NCI-H446 (cell line): Measurements from ENCODE around the gene ITIH1.
"Not testable (repeated sequence)": the region's sequence is repeated elsewhere in the genome, so short reads cannot be mapped to it uniquely, and the experiment has no call there.

Source experiments
- DNase-seq, 2 experiments: peaks; one replicate each; lab custom pipeline; 2025; lab: John Stamatoyannopoulos, UW

ITIH1 gene

GRCh38 chr3:52774901-52775864 is 2.2 kb upstream of the ITIH1 start:
- no peak for DNase-seq

GRCh38 chr3:52775877-52776276 is 1.5 kb upstream of the ITIH1 start:
- DNase-seq, result no peak

DNA sequence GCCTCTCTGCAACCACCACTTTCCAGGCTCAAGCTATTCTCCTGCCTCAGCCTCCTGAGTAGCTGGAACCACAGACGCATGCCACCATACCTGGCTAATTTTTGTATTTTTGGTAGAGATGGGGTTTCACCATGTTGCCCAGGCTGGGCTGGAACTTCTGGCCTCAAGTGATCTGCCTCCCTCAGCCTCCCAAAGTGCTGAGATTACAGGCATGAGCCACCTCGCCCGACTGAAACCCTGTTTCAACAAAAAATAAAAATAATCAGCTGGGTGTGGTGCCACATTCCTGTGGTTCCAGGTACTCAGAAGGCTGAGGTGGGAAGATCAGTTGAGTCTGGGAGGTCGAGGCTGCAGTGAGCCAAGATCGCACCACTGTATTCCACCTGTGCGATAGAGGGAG is 913 bp upstream of the ITIH1 start:
- DNase-seq, result not testable (repeated sequence)

DNA sequence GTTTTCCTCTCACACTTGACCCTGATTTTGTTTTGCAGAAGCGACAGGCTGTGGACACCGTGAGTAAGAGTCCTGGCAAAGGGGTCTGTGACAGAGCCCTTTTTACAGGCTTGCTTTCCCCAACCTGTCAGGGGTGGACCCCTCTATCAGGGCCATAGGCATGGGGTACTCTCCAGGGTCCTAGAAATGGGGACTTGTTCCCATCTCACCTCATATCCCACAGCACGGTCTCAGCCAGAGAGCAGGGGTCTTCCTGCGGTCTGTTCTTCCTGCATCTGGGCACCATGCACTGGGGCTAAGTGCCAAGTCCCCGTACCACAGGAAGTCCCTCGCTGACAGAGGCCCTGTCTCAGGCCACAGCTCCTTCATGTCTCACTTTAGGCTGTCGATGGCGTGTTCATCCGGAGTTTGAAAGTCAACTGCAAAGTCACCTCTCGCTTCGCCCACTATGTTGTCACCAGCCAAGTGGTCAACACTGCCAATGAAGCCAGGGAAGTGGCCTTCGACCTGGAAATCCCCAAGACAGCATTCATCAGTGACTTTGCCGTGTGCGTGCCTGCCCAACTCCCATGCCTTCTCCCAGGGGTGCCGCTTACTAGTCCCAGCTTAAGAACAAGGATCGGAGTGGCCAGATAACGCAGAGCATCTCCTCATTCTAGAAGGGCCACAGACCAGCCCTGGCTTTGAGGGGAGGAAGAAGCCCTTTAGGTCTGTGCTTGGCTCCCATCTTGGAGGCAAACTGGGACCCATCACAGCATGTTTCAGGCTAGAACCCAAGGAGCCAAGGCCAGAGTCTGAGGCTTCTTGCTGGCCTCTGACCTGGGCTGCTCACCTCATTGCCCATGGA is 783 bp downstream of the ITIH1 start:
- DNase-seq, result no peak

DNA sequence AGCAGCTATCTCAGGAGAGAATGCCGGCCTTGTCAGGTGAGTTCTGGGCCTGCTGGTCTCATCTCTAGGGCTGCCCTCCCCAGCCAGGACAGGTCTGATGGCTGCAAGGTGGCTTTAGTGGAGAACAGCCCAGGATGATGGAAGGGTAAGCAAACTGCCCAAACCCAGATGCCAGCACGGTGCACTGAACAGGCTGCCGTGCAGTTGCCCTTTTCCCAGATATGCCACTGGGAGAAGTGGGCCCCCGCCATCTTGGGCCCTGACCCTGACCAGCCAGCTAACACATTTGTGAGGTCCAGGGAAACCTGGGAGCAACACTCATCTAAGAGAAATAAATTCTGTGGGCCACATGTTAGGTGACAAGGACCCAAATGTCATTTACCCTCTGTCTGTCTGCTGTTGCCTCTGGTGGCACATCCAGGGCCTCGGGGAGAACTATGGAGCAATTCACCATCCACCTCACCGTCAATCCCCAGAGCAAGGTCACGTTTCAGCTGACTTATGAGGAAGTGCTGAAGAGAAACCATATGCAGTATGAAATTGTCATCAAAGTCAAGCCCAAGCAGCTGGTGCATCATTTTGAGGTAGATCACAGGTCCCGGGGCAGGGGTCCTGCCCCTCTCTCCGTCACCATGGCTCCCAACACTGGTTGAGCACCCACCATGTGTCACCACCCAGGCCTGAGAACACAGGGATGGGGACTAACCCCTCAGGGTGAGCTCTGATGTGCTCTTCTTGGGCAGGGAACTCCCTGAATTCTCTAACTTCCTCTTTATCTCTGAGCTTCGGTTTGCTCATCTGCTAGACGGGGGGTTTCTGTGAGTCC is 1.8 kb downstream of the ITIH1 start:
- DNase-seq, result no peak

GRCh38 chr3:52779837-52780585 is 2.6 kb downstream of the ITIH1 start:
- DNase-seq, result no peak

GRCh38 chr3:52781741-52782140 is 4.3 kb downstream of the ITIH1 start:
- DNase-seq, result no peak

DNA sequence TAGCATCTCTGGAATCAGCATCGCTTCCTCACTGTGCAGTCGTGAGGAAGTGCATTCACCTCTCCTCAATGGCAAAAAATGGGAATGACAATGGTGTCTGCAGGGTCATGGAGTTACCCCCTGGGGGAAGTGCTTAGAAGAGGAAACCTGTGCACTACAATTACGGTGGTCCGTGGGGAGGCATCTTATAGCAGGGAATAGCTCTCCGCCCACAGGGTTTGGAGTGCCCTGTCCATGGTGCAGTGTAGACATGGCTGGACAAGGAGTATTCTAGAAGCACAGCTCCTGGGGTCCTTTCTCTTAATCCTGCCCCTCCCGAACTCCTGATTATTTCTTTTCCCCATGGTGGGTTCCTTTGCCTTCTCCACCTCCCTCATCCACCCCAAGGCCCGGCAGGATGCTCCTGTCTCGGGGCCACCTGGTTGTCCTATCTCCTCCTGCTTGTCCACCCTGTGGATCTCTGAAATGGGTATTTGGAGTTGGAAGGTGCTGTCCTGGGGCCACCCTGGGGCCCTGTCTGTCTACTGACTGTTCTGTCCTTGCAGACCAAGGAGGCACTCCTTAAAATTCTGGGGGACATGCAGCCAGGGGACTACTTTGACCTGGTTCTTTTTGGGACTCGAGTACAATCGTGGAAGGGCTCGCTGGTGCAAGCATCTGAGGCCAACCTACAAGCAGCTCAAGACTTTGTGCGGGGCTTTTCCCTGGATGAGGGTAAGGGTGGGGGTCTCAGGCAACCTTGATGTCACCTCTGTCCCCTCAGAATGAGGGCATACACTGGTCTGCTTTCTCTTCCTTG is 5.2 kb downstream of the ITIH1 start:
- no peak for DNase-seq

GRCh38 chr3:52783211-52783555 is 5.8 kb downstream of the ITIH1 start:
- no peak for DNase-seq

GRCh38 chr3:52784021-52784621 is 6.7 kb downstream of the ITIH1 start:
- DNase-seq, result no peak

DNA sequence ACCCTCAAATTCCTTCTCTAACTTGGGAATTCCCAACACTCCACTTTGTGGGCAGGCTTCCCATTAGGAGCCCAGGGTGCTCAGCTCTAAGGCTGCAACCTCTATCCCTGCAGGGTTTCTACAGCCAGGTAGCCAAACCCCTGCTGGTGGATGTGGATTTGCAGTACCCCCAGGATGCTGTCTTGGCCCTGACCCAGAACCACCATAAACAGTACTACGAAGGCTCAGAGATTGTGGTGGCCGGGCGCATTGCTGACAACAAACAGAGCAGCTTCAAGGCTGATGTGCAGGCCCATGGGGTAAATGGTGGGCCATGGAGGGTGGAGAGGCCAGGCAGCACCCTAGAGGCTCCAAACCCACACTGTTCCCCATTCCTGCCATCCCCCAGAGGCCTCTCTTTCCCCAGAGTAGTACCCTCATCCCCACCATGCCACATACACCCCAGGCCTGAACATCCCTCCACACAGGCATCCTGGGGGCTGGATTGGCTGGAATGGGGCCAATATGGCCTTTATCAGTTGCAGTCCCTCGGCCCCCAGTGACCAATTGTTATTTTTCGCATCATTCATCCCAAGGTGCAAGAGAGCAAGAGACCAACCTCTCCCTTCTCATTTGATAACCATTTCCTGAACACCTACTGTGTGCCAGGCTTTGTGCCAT is 7.7 kb downstream of the ITIH1 start:
- no peak for DNase-seq

DNA sequence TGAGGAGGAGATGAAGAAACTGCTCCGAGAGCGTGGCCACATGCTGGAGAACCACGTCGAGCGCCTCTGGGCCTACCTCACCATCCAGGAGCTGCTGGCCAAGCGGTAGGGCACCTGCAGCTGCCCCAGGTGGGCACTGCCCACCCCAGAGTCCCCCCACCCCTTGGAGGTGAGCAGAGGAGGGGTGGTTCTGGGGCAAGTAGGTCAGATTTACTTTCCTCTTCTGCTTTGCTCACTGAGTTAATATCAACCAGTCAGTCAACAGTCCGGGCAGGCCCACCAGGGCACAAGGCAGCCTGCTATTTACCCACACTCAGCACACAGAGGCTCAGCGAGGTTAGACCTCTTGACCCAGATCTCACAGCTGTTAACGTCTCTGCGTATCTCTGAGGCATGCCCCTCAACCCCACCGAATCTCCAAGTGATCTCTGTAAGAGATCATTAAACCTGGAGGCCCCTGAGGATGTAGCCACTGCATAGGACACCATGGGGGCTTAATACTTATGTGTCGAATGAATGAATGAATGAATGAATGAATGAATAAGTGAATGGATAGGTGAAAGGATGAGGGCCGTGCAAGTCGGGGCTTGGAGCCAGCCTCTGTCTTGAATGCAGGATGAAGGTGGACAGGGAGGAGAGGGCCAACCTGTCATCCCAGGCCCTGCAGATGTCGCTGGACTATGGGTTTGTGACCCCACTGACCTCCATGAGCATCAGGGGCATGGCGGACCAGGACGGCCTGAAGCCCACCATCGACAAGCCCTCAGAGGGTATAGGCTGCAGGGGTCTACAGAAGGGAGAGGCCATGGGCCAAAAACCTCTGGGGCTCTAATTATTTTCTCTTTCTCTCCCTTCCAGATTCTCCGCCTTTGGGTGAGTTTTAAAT is 9.2 kb downstream of the ITIH1 start:
- no peak for DNase-seq

DNA sequence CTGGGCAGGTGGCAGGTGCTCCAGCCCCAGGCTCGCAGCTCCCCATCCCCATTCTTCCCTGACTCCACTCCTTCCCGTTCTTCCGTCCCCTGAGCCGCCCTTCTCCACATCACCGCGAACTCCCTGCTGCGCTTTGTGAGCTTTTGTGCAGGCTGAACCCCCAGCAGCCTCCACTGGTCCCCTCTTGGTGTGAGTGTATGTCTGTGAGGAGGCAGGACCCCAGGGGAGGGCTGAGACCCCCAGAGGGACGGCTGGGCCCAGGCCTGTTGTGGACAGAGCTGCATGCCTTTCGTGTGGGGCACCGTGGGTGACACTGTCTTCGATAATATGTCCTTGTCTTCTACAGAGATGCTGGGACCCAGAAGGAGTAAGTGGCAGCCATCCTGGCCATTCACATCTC is 9.8 kb downstream of the ITIH1 start:
- no peak for DNase-seq

DNA sequence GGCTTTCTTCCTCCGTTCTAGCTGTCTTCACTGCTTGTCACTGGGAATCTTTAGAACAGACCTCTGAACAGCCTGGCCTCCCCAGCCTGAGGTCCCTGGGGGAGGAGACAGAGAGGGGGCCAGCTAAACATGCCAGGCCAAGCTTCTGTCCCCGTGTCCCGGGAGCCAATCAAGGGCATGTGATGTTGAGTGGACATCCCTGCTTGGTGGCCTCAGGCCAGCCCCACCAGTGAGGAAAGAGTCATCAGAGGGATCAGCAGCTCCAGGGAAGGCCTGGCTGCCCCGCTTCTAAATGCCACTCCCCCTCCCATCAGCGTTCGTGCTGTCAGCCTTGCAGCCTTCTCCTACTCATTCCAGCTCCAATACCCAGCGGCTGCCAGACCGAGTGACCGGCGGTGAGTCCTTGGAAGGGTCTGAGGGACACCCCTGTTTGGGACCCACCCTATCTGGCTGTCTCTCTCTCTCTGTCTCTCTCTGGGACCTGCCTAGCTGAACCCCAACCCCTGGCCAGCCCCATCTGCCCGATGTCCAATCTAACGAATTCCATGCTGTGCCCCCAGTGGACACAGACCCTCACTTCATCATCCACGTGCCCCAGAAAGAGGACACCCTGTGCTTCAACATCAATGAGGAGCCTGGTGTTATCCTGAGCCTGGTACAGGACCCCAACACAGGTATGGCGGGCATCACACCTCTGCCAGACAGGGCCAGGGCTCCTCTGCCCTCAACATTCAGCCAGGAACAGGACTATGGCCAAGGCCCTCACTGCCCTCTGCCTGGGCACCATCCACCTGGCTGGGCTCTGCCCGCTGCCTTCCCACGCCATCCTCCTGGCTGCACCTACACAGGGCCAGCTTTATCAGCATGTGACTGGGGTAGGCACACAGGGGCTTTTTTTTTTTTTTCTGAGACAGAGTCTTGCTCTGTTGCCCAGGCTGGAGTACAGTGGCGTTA is 10.6 kb downstream of the ITIH1 start:
- no peak for DNase-seq

- no peak for DNase-seq
These were observed 11.7 kb downstream of the ITIH1 start for GRCh38 chr3:52788890-52789745.

DNA sequence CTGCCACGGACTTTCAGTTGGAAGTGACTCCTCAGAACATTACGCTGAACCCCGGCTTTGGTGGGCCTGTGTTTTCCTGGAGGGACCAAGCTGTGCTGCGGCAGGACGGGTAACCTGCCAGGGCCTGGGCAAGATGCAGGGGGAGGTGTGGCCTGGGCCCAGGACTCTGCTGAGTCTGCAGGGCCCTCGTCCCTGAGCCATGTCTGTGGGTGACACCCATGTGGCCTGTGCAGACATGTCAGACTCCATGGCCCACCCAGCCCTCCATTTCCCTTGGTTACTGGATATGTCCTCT is 12.3 kb downstream of the ITIH1 start:
- no peak for DNase-seq

DNA sequence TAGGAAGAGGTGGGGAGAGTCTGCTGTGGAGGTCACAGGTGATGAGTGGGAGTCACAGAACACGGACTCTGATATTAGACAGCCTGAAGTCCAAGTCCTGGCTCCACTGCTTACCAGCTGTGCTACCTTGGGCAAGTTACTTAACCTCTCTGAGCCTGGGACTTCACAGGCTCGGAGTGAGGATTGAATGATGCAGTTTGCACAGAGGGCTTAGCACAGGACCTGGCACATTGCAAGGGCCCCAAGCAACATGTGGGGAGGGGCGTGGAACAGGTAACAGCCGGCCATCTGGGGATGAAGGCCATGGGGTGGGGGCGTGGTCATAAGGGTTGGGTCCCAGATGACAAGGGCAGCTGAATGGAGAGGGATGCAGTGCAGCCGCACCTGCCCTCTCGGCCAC is 12.9 kb downstream of the ITIH1 start:
- DNase-seq, result no peak
